Mammary epithelial cell (primary cell): ENCODE measurements around the gene TMPRSS13.

Source experiments
- EZH2 ChIP-seq: IDR thresholded peaks from 2 replicates; pipeline ENCODE4 v1.6.1; 2012; ENCODE audit warnings: low read length, inconsistent platforms, borderline replicate concordance
- TF ChIP-seq, protein P1 (sequence below), 2 donors: IDR thresholded peaks in 1 of 2; conservative IDR thresholded peaks in 1 of 2; 2 replicates each; pipeline ENCODE4 v1.5.1; 2011 to 2012; ENCODE audit warnings: inconsistent platforms in 2 of 2, low read length in 2 of 2, mild to moderate bottlenecking in 2 of 2, control low read depth in 1 of 2, low read depth in 1 of 2; ENCODE audit not compliant: insufficient read depth in 1 of 2; ENCODE audit errors: extremely low read depth in 1 of 2

DNA sequence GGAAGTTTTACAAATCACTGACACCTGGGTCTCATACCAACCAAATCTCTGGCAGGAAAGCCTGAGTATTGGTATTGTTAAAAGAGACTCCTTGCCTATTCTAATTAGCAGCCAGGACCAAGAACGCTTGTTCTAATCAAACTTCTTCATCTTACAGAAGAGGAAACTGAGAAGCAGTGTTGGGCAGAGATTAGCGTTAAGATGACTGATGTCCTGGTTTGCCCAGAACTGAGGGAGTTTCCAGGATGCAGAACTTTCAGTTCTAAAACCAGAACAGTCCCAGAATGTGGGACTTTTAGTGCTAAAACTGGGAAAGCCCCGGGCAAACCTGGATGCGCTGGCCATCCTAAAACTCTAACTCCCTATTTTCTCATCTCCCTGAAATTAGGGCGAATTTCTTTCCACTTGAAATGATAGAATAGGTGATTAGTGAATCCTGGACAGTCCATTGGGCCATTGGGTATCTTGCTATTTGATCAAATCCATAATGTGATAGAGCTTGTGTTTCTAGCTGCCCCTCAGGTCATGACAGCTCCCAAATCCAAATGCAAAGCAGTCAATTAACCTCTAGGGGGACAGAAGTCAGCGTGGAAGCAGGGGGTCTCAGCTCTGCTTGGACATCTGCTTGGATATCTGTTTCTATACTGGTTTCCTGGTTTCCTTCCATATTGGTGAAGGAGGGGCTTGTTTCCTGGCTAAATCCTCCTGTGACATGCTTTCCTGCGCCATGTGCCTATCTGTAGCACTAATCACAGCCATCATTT is 16.0 kb upstream of the TMPRSS13 start:
- TF ChIP-seq, protein P1, sequence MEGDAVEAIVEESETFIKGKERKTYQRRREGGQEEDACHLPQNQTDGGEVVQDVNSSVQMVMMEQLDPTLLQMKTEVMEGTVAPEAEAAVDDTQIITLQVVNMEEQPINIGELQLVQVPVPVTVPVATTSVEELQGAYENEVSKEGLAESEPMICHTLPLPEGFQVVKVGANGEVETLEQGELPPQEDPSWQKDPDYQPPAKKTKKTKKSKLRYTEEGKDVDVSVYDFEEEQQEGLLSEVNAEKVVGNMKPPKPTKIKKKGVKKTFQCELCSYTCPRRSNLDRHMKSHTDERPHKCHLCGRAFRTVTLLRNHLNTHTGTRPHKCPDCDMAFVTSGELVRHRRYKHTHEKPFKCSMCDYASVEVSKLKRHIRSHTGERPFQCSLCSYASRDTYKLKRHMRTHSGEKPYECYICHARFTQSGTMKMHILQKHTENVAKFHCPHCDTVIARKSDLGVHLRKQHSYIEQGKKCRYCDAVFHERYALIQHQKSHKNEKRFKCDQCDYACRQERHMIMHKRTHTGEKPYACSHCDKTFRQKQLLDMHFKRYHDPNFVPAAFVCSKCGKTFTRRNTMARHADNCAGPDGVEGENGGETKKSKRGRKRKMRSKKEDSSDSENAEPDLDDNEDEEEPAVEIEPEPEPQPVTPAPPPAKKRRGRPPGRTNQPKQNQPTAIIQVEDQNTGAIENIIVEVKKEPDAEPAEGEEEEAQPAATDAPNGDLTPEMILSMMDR (conservative IDR thresholded peaks at IDR 0.05 in 1 of 2, IDR thresholded peaks at IDR 0.05 in 1 of 2; ENCODE audit: extremely low read depth in 1 of 2, insufficient read depth in 1 of 2, low read depth in 1 of 2, low read length in 2 of 2): no peak
- no peak for TF ChIP-seq EZH2
